Right cardiac atrium (tissue), 5 donors: Measurements from ENCODE around the gene WRNIP1. TPM values are rescaled to one million over a fixed set of nuclear protein-coding genes. Genes with fewer than 3 reads are reported as not detected.

Experiments used
- ATAC-seq, 2 donors: fragments of 200-7000 bp; cut with Tn5 transposase; one replicate each; pipeline versions ENCODE4 v1.8.0 to v1.9.1; 2020; ENCODE audit warnings: moderate library complexity in 2 of 2, mild to moderate bottlenecking in 1 of 2
- DNase-seq, 3 donors: peaks; one replicate each; pipeline ENCODE4 v3.0.0-alpha.2; 2020
- H3K27ac ChIP-seq: one replicate; pipeline ENCODE4 v1.5.1; 2013; ENCODE audit warnings: mild to moderate bottlenecking, low read length, control low read depth, moderate library complexity
- H3K27me3 ChIP-seq: one replicate; pipeline ENCODE4 v1.6.1; 2013; ENCODE audit not compliant: control insufficient read depth, insufficient read depth
- H3K4me1 ChIP-seq: one replicate; pipeline ENCODE4 v1.6.1; 2013; ENCODE audit warnings: low read length; ENCODE audit not compliant: control insufficient read depth, insufficient read depth
- H3K4me3 ChIP-seq: one replicate; pipeline ENCODE4 v1.5.1; 2013; ENCODE audit warnings: low read length, control low read depth
- H3K9me3 ChIP-seq: one replicate; pipeline ENCODE4 v1.6.1; 2013; ENCODE audit warnings: low read length; ENCODE audit not compliant: control insufficient read depth
- WGBS: extraction: QIAGEN DNeasy Blood & Tissue Kit; methylation state at CpG from one replicate; pipeline ENCODE4 v1.1.7; 2013; 5-methylcytosine and 5-hydroxymethylcytosine counted together
- intact Hi-C, 4 donors: fragments of 100-400 bp; cut with DNase I; formaldehyde crosslinking; loops; one replicate each; pipeline versions ENCODE4 v1.11.0 to v1.14.0; 2022 to 2023
- polyA plus RNA-seq: library from polyadenylated mRNA; stranded (reverse); fragments of 200-250 nt; gene quantifications from one replicate; pipeline ENCODE4 v1.2.3, GENCODE V29; 2013
- total RNA-seq, 4 donors: library from RNA; stranded (reverse); fragmentation: NEBNext Ultra II Directional; extraction: Animal tissue kit (Norgen Biotek cat#: 25700); gene quantifications; one replicate each; pipeline ENCODE4 v1.2.1, GENCODE V29; 2021
- donor health status: healthy with polysubstance abuse.
- donor health status: DM: no; HTN: yes; CAD: no.
- donor health status: DM: no; HTN: no; CAD: no.
- donor health status: DM: no; HTN: yes; CAD: no; lungs with severe emphysema.
- donor health status: DM: yes; HTN: yes; CAD: no.

Gene WRNIP1
- total and polyA plus RNA-seq, 5 donors = 34.7 to 49.3 (median 44.1) TPM

DNA sequence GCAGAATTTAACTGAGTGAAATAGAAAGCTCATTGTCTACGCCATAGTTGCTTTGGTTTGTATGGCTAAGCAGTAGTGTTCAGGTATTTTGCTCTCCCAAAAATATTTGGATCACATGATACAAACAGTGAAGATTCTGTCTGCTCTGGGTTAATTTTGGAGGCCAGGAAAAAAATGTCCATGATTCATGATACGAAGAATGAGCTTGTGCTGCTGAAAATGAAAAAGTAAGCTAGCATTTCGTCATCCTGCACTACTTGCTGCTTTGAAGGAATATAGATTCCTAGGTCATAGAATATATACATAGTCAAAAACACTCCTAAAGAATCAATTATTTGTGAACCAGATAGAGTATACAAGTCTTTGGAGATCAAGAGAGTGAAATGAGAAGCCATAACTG, 8.3 kb downstream of the WRNIP1 start:
- no peak for ATAC-seq
- Histone ChIP-seq H3K4me3 (no peak overlapping the region), H3K27ac (no peak overlapping the region), H3K9me3 (no peaks in the 10 kb centered on the region), H3K4me1 (peaks cover 7% of the 10 kb centered on the region), H3K27me3 (no peaks in the 10 kb centered on the region)
- intact Hi-C loops = no loop called here
- no peak for DNase-seq
- WGBS = 78% methylated on average over 3 of the region's 3 CpGs

DNA sequence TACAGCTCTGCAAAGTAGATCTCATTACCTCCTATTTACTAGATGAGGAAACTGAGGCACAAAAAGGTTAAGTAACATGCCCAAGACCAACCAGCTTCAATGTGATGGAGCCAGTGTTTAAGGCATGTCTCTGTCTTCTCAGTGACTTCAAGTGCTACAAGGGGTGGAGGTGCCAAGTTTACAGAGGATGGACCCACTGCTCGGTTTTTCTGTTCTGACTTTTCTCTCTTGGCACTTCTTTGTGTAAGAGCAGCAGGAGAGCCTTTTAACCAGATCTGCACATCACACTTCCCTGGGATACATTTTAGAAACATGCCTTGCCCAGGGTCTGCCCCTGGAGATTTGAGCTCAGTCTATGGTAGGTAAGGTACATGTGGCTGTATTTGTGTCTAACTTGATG, 9.8 kb downstream of the WRNIP1 start:
- no peak overlapping the region for H3K4me3 ChIP-seq
- peaks cover 6% of the 10 kb centered on the region for H3K4me1 ChIP-seq

DNA sequence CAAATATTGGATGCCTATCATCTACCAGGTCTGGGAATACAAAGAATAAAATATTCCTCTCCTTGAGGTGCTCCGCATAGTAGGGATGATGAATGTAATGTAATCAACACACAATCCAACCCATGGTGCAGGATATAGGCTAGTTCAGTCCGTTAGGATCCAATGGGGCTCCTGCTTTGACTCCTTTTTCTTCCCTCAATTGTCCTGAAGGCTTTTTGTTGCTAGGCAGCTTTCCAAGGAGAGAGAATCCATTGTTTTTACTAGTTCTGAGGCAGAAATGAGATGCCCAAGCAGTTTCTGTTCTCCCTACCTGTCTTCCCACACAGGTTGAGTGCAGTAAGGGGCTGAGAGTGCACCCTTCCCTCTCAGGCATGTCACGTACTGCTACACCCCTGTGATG, 12.1 kb downstream of the WRNIP1 start:
- H3K27me3 ChIP-seq = no peaks in the 10 kb centered on the region
- DNase-seq = no peak
- H3K4me1 ChIP-seq = peaks cover 2% of the 10 kb centered on the region
- H3K4me3 ChIP-seq = no peak overlapping the region
- H3K9me3 ChIP-seq = no peaks in the 10 kb centered on the region
- no peak overlapping the region for H3K27ac ChIP-seq
- ATAC-seq = no peak
- WGBS = 92% methylated on average over 3 of the region's 3 CpGs
- intact Hi-C loops = no loop called here

More for the DNA sequence above, 9.8 kb downstream of the WRNIP1 start:
- intact Hi-C loops = no loop called here
- 74% methylated on average over 1 of the region's 1 CpG for WGBS
- ATAC-seq = no peak
- H3K27ac ChIP-seq = no peak overlapping the region
- no peaks in the 10 kb centered on the region for H3K9me3 ChIP-seq
- no peak for DNase-seq
- H3K27me3 ChIP-seq = no peaks in the 10 kb centered on the region

DNA sequence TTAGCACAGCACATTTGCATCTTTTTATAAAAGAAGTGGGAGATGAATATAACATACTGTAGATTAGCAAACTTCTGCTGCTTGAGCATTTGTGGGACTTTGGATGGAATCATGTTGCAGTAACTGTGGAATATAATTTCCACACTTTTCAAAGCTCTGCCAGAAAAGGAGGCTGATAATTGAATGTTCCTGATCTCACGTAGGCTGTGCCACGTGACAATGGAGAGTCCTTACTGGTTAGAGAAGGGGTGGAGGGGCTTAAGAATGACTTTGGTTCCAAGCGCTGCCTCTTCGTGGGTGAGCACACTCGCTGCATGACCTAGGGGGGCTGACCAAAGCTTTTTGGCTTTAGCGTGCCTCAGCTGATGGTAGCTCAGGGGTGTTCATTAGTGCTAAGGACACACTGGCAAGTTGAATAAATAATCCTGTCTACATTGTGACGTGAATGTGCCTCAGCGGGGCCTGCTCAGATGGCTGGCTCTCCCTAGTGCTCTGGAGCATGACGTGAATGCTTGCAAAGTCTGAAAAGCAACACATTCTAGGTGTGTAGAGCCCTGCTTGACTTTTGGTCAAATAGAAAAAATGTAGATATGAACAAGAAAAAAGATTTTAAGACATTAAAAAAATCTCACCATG, 15.0 kb downstream of the WRNIP1 start:
- H3K4me1 ChIP-seq = peaks cover 2% of the 10 kb centered on the region
- no peak for DNase-seq
- no peak for ATAC-seq

DNA sequence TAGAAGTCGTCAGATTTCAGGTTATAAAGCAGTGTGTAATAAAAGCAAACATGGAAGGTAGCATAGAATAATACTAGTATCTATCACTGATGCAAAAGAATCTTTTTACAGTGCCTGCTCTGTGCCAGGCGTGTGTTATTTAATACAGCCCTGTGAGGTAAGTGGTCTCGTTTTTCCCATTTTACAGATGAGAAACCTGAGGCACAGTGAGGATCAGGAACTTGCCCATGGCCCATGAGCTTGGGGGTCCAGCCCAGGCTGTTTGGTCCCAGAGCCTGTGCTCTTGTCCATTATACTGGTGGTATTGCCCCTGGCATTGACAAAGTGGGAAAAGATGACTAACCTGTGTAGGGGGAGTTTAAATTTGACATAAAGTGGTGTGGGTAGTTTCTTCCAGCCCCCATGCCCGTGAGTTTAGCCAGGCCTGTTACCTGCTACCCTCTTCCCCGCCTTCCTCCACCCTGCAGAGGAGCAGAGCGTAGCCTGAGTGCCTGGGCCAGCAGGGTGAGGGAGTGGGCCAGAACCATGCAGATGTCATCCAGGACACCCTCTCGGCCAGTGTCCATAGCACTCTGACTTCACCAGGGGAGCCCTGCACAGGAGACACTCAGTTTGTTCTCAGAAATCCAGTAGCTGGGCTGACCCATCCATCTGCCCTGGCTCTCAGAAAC, 16.6 kb downstream of the WRNIP1 start:
- peak in 1 of 2 donors; percentile 14 for ATAC-seq
- 92% methylated on average over 7 of the region's 7 CpGs for WGBS
- Histone ChIP-seq H3K4me3 (no peak overlapping the region), H3K27me3 (no peaks in the 10 kb centered on the region), H3K4me1 (peaks cover 2% of the 10 kb centered on the region), H3K27ac (no peak overlapping the region), H3K9me3 (no peaks in the 10 kb centered on the region)
- intact Hi-C loops = no loop called here
- DNase-seq = no peak

More for the DNA sequence above, 15.0 kb downstream of the WRNIP1 start:
- no peak overlapping the region for H3K4me3 ChIP-seq
- intact Hi-C loops = no loop called here
- H3K27ac ChIP-seq = no peak overlapping the region
- 82% methylated on average over 9 of the region's 9 CpGs for WGBS
- H3K27me3 ChIP-seq = no peaks in the 10 kb centered on the region
- H3K9me3 ChIP-seq = no peaks in the 10 kb centered on the region

DNA sequence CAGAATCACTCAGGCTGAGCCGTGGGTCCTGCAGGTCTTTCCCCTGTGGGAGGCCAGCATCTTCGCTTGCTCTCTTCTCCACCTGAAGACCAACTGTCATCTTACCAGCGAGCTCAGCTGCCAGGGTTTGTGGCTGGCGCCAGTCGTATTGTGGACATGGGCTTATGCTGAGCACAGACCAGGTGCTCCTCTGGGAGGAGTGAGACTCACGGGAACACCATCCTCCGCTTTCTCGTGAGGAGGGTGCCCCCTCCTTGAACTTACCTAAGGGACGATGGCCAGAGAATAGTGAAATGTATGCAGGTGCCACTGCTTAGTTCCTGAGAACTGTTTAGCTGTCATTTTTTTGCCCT, 17.1 kb downstream of the WRNIP1 start:
- H3K27ac ChIP-seq = no peak overlapping the region
- intact Hi-C loops = no loop called here
- ATAC-seq = no peak

DNA sequence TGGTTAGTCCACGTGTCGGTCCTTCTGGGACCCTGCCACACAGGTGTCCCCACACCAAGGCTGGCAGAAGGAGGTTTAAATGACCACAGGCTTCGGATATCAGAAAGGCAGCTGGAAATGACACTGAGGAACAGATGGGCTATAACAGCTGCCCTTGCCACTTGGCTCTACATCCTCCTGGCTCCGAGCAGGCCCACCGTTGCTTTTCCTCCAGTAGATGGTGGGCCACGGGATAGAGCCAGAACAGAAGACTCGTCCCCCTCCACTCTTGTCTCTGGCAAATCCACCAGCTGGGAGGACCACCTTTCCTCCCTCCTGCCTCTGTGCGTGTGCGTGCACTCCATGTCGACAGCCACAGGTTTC, 17.6 kb downstream of the WRNIP1 start:
- H3K27me3 ChIP-seq = no peaks in the 10 kb centered on the region
- ATAC-seq (no peak), DNase-seq (no peak)
- H3K4me1 ChIP-seq = peaks cover 2% of the 10 kb centered on the region
- no peaks in the 10 kb centered on the region for H3K9me3 ChIP-seq
- no peak overlapping the region for H3K27ac ChIP-seq
- 78% methylated on average over 10 of the region's 10 CpGs for WGBS
- intact Hi-C loops = no loop called here
- H3K4me3 ChIP-seq = no peak overlapping the region

More for the DNA sequence above, 17.1 kb downstream of the WRNIP1 start:
- no peaks in the 10 kb centered on the region for H3K27me3 ChIP-seq
- H3K4me3 ChIP-seq = no peak overlapping the region
- no peak for DNase-seq
- WGBS = 92% methylated on average over 9 of the region's 9 CpGs
- no peaks in the 10 kb centered on the region for H3K9me3 ChIP-seq
- peaks cover 2% of the 10 kb centered on the region for H3K4me1 ChIP-seq

DNA sequence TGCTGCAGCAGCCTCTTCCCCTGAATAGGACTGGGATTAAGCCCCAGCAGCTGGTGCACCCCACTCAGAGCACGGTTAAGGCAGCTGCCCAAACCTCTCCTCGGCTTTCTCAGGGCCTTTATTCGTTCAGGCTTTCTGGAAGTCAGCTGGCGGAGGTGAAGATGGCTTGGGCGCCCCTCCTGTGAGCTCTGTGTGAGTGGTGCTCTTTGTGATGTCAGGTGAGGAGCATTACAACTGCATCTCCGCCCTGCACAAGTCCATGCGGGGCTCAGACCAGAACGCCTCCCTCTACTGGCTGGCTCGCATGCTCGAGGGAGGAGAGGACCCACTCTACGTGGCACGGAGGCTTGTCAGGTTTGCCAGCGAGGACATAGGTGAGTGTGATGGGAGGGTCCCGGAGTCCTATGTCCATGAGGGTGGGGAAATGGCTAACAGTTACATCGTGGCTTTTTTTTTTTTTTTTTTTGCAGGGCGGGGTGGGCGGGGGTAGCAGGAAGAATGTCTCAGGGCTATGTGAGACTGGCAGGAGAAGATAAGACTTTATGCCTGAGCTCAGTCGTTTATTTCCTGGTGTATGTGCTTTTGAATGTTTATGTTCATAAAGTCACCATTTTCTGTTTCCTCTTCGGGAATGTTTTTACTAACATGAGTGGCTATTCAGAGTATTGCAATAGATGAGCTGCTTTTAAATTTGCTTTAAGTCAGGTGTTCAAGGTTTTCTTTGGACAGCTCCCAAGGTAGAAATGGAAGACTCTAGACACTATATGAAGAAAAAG, 18.2 kb downstream of the WRNIP1 start:
- DNase-seq (no peak), ATAC-seq (peak; percentile 28 to 29)
- intact Hi-C loops = no loop called here

DNA sequence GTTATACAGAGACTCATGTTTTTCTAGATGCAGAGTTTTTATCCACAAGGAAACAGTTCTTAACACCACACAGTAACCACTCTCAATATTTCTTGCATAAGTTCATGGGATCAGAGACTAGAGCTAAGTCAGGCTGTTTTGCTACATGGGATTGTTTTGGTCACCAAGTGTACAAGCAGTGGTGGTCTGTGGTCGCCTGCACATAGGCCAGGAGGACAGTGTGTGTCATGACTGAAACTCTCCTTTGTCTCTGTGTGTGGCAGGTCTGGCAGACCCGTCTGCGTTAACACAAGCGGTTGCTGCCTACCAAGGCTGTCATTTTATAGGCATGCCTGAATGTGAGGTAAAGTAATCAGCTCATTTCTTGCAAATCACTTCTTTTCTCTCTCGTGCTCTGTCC, 18.9 kb downstream of the WRNIP1 start:
- no peak overlapping the region for H3K4me3 ChIP-seq
- ATAC-seq (no peak), DNase-seq (no peak)
- intact Hi-C loops = no loop called here
- H3K27ac ChIP-seq = no peak overlapping the region
- H3K27me3 ChIP-seq = no peaks in the 10 kb centered on the region
- H3K9me3 ChIP-seq = no peaks in the 10 kb centered on the region
- 78% methylated on average over 5 of the region's 5 CpGs for WGBS
- H3K4me1 ChIP-seq = peaks cover 2% of the 10 kb centered on the region

More for the DNA sequence above, 18.2 kb downstream of the WRNIP1 start:
- Histone ChIP-seq H3K4me1 (peaks cover 2% of the 10 kb centered on the region), H3K4me3 (no peak overlapping the region), H3K9me3 (no peaks in the 10 kb centered on the region), H3K27me3 (no peaks in the 10 kb centered on the region), H3K27ac (no peak overlapping the region)
- WGBS = 64% methylated on average over 19 of the region's 19 CpGs

DNA sequence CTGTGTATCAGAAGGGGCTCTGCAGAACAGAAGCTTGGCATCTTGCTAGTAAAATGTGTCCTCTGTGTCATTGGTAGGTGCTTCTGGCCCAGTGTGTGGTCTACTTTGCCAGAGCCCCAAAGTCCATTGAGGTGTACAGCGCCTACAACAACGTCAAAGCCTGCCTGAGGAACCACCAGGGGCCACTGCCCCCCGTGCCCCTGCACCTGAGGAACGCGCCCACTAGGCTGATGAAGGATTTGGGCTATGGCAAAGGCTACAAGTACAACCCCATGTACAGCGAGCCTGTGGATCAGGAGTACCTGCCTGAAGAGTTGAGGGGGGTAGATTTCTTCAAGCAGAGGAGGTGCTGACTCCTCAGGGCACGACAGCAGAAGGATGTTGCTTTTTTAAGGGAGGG, 19.7 kb downstream of the WRNIP1 start:
- WGBS = 87% methylated on average over 7 of the region's 7 CpGs
- Histone ChIP-seq H3K27ac (no peak overlapping the region), H3K4me1 (peaks cover 2% of the 10 kb centered on the region), H3K9me3 (no peaks in the 10 kb centered on the region), H3K4me3 (no peak overlapping the region), H3K27me3 (no peaks in the 10 kb centered on the region)
- ATAC-seq (no peak), DNase-seq (no peak)
- intact Hi-C loops = loop anchor here in 1 of 4 donors (5.0 kb wide), 1 partner anchor 277 kb away; no protein-coding TSS in a partner anchor

DNA sequence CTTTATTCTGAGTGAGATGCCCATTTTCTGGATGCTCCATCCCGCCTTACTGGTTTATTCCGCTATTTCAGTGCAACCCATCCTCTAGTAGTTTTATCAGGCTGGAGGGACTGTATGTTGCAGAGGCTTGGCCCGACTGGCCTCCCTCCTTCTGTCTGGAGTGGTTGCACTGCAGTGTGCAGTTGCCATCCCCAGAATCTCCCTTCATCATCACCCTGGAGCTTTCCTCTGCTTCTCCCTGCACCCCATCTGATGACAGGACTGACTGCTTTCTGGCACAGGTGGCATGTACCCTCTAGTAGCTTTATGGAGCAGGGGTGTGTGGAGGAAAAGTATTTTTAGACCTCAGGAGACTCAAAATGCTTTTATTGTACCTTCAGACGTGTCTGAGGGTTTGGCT, 21.1 kb downstream of the WRNIP1 start:
- Histone ChIP-seq H3K27me3 (no peaks in the 10 kb centered on the region), H3K9me3 (no peaks in the 10 kb centered on the region), H3K27ac (no peak overlapping the region), H3K4me3 (no peak overlapping the region), H3K4me1 (peaks cover 2% of the 10 kb centered on the region)
- WGBS = 67% methylated on average over 4 of the region's 4 CpGs
- ATAC-seq (no peak), DNase-seq (no peak)
- intact Hi-C loops = loop anchor here in 1 of 4 donors (5.0 kb wide), 1 partner anchor 276 kb away; no protein-coding TSS in a partner anchor
